HL-60/S4 treated with retinoic acid at 250 ng/mL for 4 days and 3 days (cell line): ENCODE results near the gene STON2.
"Not testable (repeated sequence)": the region's sequence is repeated elsewhere in the genome, so short reads cannot be mapped to it uniquely, and the experiment has no call there.

Source experiments
- in situ Hi-C: fragments of 300-500 bp; cut with MboI; formaldehyde crosslinking; loops from 2 replicates; pipeline ENCODE4 v1.7.0; 2022; ENCODE audit warnings: low sequenced_read_pairs

The STON2 gene

DNA sequence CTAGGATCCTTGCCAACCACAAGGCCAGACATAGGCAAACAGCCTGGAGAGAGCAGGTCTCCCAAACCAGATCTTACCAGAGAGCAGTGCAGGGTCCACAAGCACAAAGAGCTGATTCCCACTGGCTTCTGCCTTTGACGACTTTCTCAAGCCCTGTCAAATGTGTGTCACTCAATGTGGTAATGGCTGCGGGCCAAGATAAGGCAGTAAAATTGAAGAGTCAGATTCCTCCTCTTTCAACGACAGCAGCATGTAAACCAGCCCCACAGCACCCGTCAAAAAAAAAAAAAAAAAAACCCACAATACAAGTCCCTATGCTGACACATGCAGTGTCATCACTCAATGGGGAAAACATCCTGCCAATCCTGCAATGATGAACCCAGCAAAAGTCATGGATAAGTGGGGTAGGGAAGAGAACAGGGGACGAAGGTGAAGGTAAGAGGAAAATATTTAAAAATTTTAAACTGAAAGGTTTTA is at the start of gene STON2:
TSS of gene STON2 (minus strand) at position 123 of the 477 bp plus-strand sequence. CDS start 1,942 bp downstream, outside the sequence.
- in situ Hi-C loops = no loop called here

DNA sequence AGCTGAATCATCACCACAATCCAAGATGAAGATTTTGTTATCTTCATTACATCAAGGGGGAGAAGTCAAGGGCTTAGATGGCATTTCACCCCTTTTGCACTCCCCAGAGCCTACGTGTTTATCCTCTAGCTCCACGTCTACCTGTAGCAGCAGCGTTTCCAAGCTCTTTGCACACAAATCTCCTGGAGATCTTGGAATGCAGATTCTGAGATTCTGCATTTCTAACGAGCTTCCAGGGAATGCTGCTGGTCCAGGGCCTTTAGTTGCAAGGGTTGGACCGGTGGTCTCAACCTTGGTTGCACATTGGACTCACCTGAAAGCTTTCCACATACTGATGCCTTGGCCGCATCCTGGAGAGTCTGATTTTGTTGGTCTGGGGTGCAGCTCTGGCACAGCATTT is 49.5 kb upstream of the STON2 start:
- in situ Hi-C loops = loop anchor here (10.0 kb wide), 1 partner anchor 175 kb away; no protein-coding TSS in a partner anchor

DNA sequence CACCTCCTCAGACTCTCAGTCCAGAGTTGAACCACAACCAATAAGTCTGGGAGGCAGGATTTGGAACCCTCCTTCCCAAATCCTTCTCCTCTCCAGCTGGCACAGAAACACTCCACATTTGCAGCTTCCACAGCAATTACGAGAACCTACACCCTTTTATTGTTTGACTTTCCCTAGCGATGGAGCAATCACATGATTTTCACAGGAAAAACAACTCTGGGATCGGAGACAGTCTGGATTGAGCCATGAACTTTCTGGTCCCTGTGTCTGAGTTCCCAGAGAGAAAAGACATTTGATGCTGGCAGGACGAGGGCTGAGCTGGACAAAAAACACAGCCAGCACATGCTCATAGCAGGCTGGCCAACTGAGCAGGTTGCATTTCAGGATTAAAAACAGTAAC is 49.0 kb upstream of the STON2 start:
- in situ Hi-C loops = loop anchor here (10.0 kb wide), 1 partner anchor 174 kb away; no protein-coding TSS in a partner anchor

- in situ Hi-C loops = loop anchor here (10.0 kb wide), 1 partner anchor 172 kb away; no protein-coding TSS in a partner anchor
Observed at GRCh38 chr14:81447021-81447764, 47.1 kb upstream of the STON2 start.

GRCh38 chr14:81446279-81447007 is 46.3 kb upstream of the STON2 start:
- in situ Hi-C loops = loop anchor here (10.0 kb wide), 1 partner anchor 172 kb away; no protein-coding TSS in a partner anchor

- in situ Hi-C loops = loop anchor here (10.0 kb wide), 1 partner anchor 167 kb away; no protein-coding TSS in a partner anchor
Observed at GRCh38 chr14:81441626-81442134, 41.6 kb upstream of the STON2 start.

- in situ Hi-C loops = loop anchor here (10.0 kb wide), 1 partner anchor 165 kb away; no protein-coding TSS in a partner anchor
Observed at GRCh38 chr14:81440041-81440440, 39.9 kb upstream of the STON2 start.

DNA sequence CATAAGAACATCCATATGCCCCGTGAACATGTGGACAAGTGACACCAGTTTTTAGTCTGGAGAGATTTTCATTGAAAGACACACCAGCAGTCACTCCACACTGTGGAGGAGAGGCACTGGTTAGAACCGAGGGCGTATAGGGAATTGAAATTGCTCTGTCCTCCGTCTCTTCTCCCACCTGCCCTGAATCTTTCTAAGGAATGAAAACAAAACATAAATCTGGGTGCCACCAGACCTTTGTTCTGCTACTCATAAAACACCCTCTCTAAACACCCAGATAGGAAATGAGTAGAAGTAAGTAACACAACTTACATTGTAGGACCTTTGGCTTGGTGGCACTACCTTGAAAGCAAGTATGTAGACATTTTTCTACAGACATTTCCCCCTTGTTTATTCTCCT is 37.1 kb upstream of the STON2 start:
- in situ Hi-C loops = no loop called here

GRCh38 chr14:81436296-81437138 is 36.4 kb upstream of the STON2 start:
- in situ Hi-C loops = no loop called here

DNA sequence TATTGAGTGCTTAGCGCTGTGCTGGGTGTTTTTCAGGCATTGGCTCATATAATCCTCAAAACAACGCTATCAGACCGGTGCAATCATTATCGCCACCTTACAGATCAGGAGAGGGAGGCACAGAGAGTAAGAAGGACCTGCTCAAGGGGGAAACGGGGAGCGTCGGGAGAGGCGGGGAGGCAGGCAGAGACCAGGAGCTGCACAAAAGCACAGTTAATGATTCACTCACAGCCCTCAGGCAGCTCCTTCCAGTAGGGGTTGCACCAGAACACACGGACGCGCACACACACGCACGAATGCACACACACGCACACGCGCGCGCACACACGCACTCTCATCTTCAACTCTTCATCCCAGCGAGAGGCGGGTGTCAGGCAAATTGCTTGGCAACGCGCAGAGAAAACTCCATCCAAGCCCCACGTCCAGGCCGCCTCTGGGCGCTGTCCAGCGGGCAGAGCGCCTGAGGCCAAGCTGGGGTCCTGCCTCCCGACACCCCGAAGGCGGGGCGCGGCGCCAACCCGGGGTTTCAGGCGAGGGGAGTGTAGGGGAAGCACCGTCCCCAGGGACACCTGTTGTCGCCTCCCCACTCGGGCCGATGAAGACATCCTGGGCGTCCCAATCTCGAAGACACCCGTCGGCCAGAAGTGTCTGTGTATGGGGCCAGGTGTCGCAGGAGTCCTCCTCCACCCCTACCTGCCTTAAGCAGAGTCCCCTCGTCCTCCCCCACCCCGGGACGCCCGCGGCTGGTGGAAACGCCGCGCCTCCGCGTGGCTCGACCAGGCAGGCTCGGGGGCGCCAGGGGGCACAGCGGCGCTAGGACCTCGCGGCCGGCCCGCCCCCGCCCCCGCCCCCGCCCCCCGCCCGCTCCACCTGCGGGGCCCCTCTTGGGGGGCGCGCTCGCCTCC is 35.5 kb upstream of the STON2 start:
- in situ Hi-C loops = no loop called here

DNA sequence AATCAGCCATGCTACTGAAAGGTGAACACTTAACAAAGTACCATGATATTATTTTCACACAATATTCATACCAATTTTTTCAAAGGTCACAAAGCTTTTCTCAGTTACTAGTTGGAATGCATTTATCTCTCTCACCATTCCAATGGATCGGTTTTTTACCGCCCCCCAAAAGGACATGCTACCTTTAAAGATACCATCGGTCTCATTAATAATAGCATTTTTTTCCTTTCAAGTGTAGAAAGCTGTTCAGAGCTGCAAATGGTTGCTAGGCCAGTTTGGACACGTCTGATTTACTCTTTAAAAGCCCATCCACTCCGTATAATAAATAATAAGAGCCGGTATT is 34.9 kb upstream of the STON2 start:
- in situ Hi-C loops = no loop called here

GRCh38 chr14:81434230-81434629 is 34.1 kb upstream of the STON2 start:
- in situ Hi-C loops = no loop called here

- in situ Hi-C loops = no loop called here
Observed at GRCh38 chr14:81433378-81433777, 33.3 kb upstream of the STON2 start.

- in situ Hi-C loops = no loop called here
Observed at GRCh38 chr14:81432219-81432661, 32.1 kb upstream of the STON2 start.

DNA sequence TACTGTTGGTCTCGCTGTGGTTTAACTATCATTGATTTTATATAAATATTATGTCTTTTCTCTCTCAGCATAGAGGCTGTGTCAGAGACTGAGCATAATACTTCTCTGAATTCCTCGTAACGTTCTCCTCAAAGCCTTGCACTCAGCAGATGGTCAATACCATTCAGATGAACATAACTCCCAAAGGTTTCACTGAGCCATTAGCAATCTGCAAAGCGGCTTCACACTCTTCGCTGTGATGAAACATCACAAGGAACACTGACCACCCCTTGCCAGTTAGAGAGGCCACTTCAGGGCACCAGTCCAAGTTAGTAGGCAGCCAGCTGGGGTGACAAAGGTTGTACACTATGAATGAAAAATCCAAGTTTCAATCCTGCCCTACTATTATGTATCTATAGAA is 30.1 kb upstream of the STON2 start:
- in situ Hi-C loops = no loop called here

DNA sequence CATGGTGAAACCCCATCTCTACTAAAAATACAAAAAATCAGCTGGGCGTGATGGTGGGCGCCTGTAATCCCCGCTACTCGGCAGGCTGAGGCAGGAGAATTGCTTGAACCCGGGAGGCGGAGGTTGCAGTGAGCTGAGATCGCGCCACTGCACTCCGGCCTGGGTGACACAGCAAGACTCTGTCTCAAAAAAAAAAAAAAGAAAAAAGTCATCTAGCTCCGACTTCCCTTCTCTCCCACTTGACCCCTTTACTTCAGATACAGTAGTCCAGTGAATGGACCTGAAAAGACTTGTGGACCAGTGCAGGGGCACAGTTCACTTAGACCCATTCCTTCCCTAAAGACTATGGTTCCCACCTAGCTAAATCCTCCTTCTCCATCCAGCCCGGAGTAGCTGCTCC is 29.6 kb upstream of the STON2 start:
- in situ Hi-C loops = not testable (repeated sequence)

GRCh38 chr14:81429028-81429427 is 28.9 kb upstream of the STON2 start:
- in situ Hi-C loops = no loop called here

DNA sequence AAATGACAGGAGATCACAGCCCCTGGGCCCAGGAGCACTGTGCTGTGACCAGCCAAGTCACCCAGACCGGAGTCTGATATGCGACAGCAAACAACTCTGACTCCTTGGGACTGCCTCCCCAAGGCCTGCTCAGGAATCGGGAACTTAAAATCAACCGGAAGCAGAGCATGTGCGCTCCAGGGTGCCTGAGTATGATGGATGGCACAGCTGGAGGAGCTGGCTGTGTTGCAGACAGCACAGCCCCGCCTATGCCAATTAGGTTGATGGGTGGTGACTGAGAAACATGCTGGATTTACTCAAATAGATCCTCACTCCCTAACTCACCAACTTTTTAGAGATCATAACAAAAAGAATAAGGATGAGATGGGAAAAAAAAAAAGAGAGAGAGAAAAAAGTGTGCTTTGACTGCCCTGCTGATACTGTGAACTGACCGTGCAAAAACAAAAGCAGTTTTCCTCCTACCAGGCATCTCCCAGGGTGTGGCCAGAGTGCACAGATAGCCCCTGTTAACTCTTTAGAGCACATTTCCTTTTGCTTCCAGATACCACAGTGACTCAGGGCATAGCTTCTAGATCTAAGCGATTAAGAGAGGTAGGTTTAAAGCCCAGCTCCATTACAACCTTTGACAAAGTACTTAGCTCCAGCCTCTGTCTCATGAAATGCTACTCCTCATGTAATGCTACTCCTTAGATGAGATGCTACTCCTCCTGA is 27.4 kb upstream of the STON2 start:
- in situ Hi-C loops = no loop called here

GRCh38 chr14:81423504-81423903 is 23.4 kb upstream of the STON2 start:
- in situ Hi-C loops = no loop called here
